WI38 (cell line): ENCODE data around the gene BEGAIN.

ENCODE experiments used
- H3K4me3 ChIP-seq: 2 replicates; pipeline ENCODE4 v1.5.1; 2011; ENCODE audit warnings: low read depth, mild to moderate bottlenecking, control low read depth, low read length
- CTCF ChIP-seq: IDR thresholded peaks from 2 replicates; pipeline ENCODE4 v1.5.1; 2012; ENCODE audit warnings: low read depth, mild to moderate bottlenecking, control low read depth, low read length

The BEGAIN gene

GRCh38 chr14:100586153-100586402, 1.1 kb downstream of the BEGAIN start:
- no peak overlapping the region for H3K4me3 ChIP-seq
- TF ChIP-seq CTCF: no peak

GRCh38 chr14:100585448-100586152, 1.6 kb downstream of the BEGAIN start:
- no peak for TF ChIP-seq CTCF
- H3K4me3 ChIP-seq: no peak overlapping the region

- no peak for TF ChIP-seq CTCF
- no peak overlapping the region for H3K4me3 ChIP-seq
Observed at GRCh38 chr14:100584056-100585031, 2.9 kb downstream of the BEGAIN start.

GRCh38 chr14:100583245-100583644, 4.0 kb downstream of the BEGAIN start:
- TF ChIP-seq CTCF: no peak
- H3K4me3 ChIP-seq: no peak overlapping the region

GRCh38 chr14:100582496-100583165, 4.6 kb downstream of the BEGAIN start:
- H3K4me3 ChIP-seq: no peak overlapping the region
- no peak for TF ChIP-seq CTCF

- no peak overlapping the region for H3K4me3 ChIP-seq
- TF ChIP-seq CTCF: no peak
Observed at GRCh38 chr14:100581228-100582145, 5.7 kb downstream of the BEGAIN start.
